ENCODE measurements around the gene SH3GLB1. TPM values are rescaled to one million over a fixed set of nuclear protein-coding genes. Genes with fewer than 3 reads are reported as not detected.

Gene SH3GLB1
- total RNA-seq, 4 donors from 2014 or later = 58.4 to 81.7 (median 77.3) TPM

- Histone ChIP-seq H3K27me3 (no peaks in the 10 kb centered on the region), H3K27ac (peak overlapping the region in 3 of 4 donors; percentile 27 to 57 (median 41)), H3K36me3 (no peaks in the 10 kb centered on the region), H3K4me3 (no peak overlapping the region), H3K4me1 (peaks cover 4 to 17% (median 10%) of the 10 kb centered on the region in 3 donors), H3K9me3 (no peaks in the 10 kb centered on the region)
- WGBS, 2 donors (ENCODE audit: low coverage in 1 of 2) = 55 to 59% methylated on average over 5 of the region's 5 CpGs
- ATAC-seq = peak; percentile 26
- TF ChIP-seq, protein P1, sequence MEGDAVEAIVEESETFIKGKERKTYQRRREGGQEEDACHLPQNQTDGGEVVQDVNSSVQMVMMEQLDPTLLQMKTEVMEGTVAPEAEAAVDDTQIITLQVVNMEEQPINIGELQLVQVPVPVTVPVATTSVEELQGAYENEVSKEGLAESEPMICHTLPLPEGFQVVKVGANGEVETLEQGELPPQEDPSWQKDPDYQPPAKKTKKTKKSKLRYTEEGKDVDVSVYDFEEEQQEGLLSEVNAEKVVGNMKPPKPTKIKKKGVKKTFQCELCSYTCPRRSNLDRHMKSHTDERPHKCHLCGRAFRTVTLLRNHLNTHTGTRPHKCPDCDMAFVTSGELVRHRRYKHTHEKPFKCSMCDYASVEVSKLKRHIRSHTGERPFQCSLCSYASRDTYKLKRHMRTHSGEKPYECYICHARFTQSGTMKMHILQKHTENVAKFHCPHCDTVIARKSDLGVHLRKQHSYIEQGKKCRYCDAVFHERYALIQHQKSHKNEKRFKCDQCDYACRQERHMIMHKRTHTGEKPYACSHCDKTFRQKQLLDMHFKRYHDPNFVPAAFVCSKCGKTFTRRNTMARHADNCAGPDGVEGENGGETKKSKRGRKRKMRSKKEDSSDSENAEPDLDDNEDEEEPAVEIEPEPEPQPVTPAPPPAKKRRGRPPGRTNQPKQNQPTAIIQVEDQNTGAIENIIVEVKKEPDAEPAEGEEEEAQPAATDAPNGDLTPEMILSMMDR (IDR thresholded peaks at IDR 0.05) = no peak
- TF ChIP-seq POLR2AphosphoS5 (IDR thresholded peaks at IDR 0.05) = no peak
- TF ChIP-seq EP300 (IDR thresholded peaks at IDR 0.05) = no peak
- no peak for TF ChIP-seq POLR2A (IDR thresholded peaks at IDR 0.05)
Observed at GRCh38 chr1:86773341-86774288, 69.2 kb downstream of the SH3GLB1 start.

GRCh38 chr1:86774305-86775295, 70.2 kb downstream of the SH3GLB1 start:
- Histone ChIP-seq H3K4me1 (peaks cover 4 to 17% (median 10%) of the 10 kb centered on the region in 3 donors), H3K27ac (peak overlapping the region in 3 of 4 donors; percentile 27 to 57 (median 41)), H3K36me3 (no peaks in the 10 kb centered on the region), H3K9me3 (no peaks in the 10 kb centered on the region), H3K27me3 (no peaks in the 10 kb centered on the region), H3K4me3 (no peak overlapping the region)
- WGBS, 2 donors (ENCODE audit: low coverage in 1 of 2) = 25 to 41% methylated on average over 7 to 9 of the region's 11 CpGs
- peak; percentile 69 for TF ChIP-seq POLR2AphosphoS5 (IDR thresholded peaks at IDR 0.05)
- no peak for TF ChIP-seq EP300 (IDR thresholded peaks at IDR 0.05)
- peak; percentile 74 for ATAC-seq

- 83% methylated on average over 1 of the region's 1 CpG; no CpG with 5 or more reads in 1 of the 2 donors for WGBS, 2 donors (ENCODE audit: low coverage in 1 of 2)
- no peaks in the 10 kb centered on the region for H3K9me3 ChIP-seq
- no peak for ATAC-seq
- TF ChIP-seq EP300 (IDR thresholded peaks at IDR 0.05) = no peak
- TF ChIP-seq, protein P1 (IDR thresholded peaks at IDR 0.05) = no peak
- no peak for TF ChIP-seq POLR2AphosphoS5 (IDR thresholded peaks at IDR 0.05)
- TF ChIP-seq POLR2A (IDR thresholded peaks at IDR 0.05) = no peak
- H3K4me1 ChIP-seq = peaks cover 4 to 17% (median 10%) of the 10 kb centered on the region in 3 donors
- H3K36me3 ChIP-seq = no peaks in the 10 kb centered on the region
- no peak overlapping the region for H3K4me3 ChIP-seq
- no peak overlapping the region for H3K27ac ChIP-seq
- H3K27me3 ChIP-seq = no peaks in the 10 kb centered on the region
Observed at GRCh38 chr1:86775395-86775794, 71.0 kb downstream of the SH3GLB1 start.

GRCh38 chr1:86776108-86776507, 71.7 kb downstream of the SH3GLB1 start:
- ATAC-seq = no peak
- WGBS, 2 donors (ENCODE audit: low coverage in 1 of 2) = 79 to 85% methylated on average over 2 of the region's 2 CpGs
- Histone ChIP-seq H3K27ac (no peak overlapping the region), H3K9me3 (no peaks in the 10 kb centered on the region), H3K36me3 (no peaks in the 10 kb centered on the region), H3K4me3 (no peak overlapping the region), H3K4me1 (peaks cover 4 to 17% (median 10%) of the 10 kb centered on the region in 3 donors), H3K27me3 (no peaks in the 10 kb centered on the region)
- TF ChIP-seq, protein P1 (IDR thresholded peaks at IDR 0.05) = no peak
- TF ChIP-seq POLR2AphosphoS5 (IDR thresholded peaks at IDR 0.05) (no peak), EP300 (IDR thresholded peaks at IDR 0.05) (no peak), POLR2A (IDR thresholded peaks at IDR 0.05) (no peak)
